Activated CD4-positive, alpha-beta T cell treated with anti-CD3 and anti-CD28 coated beads for 36 hours (primary cell): ENCODE data around the gene TRAPPC2L. TPM values are rescaled to one million over a fixed set of nuclear protein-coding genes. Genes with fewer than 3 reads are reported as not detected.

Experiments used
- ATAC-seq: fragments of 200-7000 bp; cut with Tn5 transposase; one replicate; pipeline ENCODE4 v1.10.0; 2021; ENCODE audit warnings: mild to moderate bottlenecking, moderate library complexity
- CTCF ChIA-PET: fragments of 350-600 bp; sonication (Branson Sonifier 250); formaldehyde crosslinking; loops from one replicate; lab custom pipeline; 2021; ENCODE audit warnings: antibody characterized with exemption; lab: Charles Lee
- POLR2A ChIA-PET: fragments of 350-600 bp; sonication (Branson Sonifier 250); formaldehyde crosslinking; loops from one replicate; lab custom pipeline; 2021; ENCODE audit warnings: antibody characterized with exemption, inconsistent platforms; lab: Charles Lee
- DNase-seq: peaks from one replicate; pipeline ENCODE4 v3.0.0-alpha.2; 2020
- H3K27ac Mint-ChIP-seq: one replicate; pipeline ENCODE4 v1.8.0; 2021; ENCODE audit warnings: mixed read lengths
- H3K27me3 Mint-ChIP-seq: one replicate; pipeline ENCODE4 v1.8.0; 2021; ENCODE audit warnings: mixed read lengths
- H3K36me3 Mint-ChIP-seq: one replicate; pipeline ENCODE4 v1.8.0; 2021; ENCODE audit warnings: low read depth, mixed read lengths
- H3K4me1 Mint-ChIP-seq: one replicate; pipeline ENCODE4 v1.8.0; 2021; ENCODE audit warnings: mixed read lengths
- H3K4me3 Mint-ChIP-seq: one replicate; pipeline ENCODE4 v1.8.0; 2021; ENCODE audit warnings: mild to moderate bottlenecking, moderate library complexity, mixed read lengths
- H3K9me3 Mint-ChIP-seq: one replicate; pipeline ENCODE4 v1.8.0; 2021; ENCODE audit warnings: low read depth, mixed read lengths
- intact Hi-C, 2 experiments: fragments of 100-400 bp; cut with DNase I in 1 of 2; cut with micrococcal nuclease in 1 of 2; formaldehyde crosslinking; loops; one replicate each; pipeline versions ENCODE4 v1.14.2 to v1.15.1; 2022 to 2024; cut with DNase I, micrococcal nuclease
- total RNA-seq, 2 experiments: library from RNA; stranded (reverse); gene quantifications; one replicate each; pipeline ENCODE4 v1.2.3, GENCODE V29; 2021

The TRAPPC2L gene
- total RNA-seq, 2 experiments from 2014 or later, result 43.3 to 50.7 TPM

DNA sequence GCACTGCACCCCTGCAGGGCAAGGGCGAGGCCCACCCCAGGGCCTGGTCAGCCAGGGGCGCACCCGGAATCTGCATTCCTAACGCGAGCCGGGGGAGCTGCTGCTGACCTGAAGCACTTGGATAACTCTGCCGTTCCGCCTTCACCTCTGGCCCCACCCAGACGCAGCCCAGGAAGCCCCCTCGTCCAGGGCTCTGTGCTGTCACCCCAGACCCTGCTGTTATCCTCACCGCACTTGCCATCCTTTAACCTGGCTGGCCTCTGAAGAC lies 22.8 kb downstream of the TRAPPC2L start:
- no peak for ATAC-seq
- ChIA-PET CTCF (interaction anchor here (0.6 kb wide), 1 partner anchor 750 kb away, joined by 5 read pairs; no protein-coding TSS in a partner anchor), POLR2A (no interaction called here)
- Mint-ChIP-seq H3K9me3 (no peaks in the 10 kb centered on the region), H3K27ac (no peak overlapping the region), H3K4me1 (no peaks in the 10 kb centered on the region), H3K27me3 (no peaks in the 10 kb centered on the region), H3K36me3 (no peaks in the 10 kb centered on the region), H3K4me3 (no peak overlapping the region)
- intact Hi-C loops, result no loop called here
- DNase-seq, result no peak

DNA sequence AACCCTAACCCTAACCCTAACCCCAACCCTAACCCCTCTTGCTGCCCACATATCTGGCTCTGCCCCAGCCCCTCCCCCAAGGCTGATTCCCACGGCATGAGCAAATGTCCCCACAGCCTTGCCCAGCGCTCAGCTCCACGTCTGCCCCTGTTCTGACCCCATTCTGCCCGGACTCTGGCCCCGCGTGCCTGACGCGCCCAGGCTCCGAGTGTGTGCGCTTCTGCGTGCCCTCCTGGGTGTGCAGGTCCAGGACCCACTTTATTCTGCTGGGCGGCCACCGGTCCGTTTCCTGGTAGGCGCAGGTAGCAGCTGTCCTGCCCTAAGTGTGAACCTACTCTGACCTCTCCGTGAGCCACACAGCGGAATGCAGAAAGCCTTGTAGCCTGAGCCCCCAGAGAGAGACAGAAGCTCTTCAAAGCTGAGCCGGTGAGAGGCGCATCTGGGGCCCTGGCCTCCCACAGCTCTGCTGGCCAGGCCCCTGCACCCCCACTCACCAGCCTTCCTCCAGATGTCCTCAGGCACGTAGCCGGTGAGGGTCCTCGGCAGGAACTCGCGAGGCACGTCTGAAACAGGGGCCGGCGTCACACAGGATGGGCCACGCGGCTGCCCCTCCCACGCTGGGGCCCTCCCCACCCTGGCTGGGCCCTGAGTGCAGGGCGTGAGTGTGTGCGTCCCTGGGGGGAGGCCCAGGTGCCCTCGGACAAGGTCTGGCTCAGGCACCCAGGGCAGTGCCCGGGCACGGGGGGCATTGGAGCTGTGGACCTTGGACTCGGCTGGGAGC lies 23.5 kb downstream of the TRAPPC2L start:
- ChIA-PET POLR2A (no interaction called here), CTCF (interaction anchor here (0.6 kb wide), 1 partner anchor 749 kb away, joined by 5 read pairs; no protein-coding TSS in a partner anchor)
- Mint-ChIP-seq H3K36me3 (no peaks in the 10 kb centered on the region), H3K9me3 (no peaks in the 10 kb centered on the region), H3K27ac (no peak overlapping the region), H3K4me1 (no peaks in the 10 kb centered on the region), H3K27me3 (no peaks in the 10 kb centered on the region), H3K4me3 (no peak overlapping the region)
- no peak for DNase-seq
- intact Hi-C loops, result no loop called here
- ATAC-seq, result no peak

DNA sequence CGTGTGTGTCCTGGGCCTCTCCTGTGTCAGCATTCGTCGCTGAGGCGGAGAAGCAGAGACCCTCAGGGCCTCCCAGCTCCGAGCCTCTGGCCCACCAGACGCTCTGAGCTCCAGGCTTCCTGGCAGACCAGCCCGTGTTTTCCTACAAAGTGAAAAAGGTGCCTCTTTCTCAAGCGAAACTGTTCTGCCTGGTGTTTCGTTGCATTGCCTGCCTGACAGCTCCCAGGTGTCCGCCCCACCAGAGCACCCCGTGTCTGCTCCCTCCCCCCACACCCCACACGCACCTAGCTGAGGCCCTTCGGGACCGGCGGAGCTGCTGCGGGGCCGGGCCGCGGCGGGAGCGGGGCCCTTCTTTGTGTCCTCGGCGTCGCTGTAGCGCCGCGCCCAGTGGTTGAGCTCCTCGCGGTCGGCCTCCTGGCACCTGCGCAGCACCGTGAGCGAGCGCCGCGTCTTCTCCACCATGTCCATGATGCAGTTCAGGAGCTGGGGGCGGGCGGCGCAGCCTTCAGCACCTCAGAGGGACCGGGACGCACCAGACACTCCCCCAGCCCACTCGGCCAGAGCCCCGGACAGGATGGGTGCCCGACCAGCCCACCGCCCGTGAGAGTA lies 24.2 kb downstream of the TRAPPC2L start:
- Mint-ChIP-seq H3K27me3 (no peaks in the 10 kb centered on the region), H3K27ac (no peak overlapping the region), H3K36me3 (no peaks in the 10 kb centered on the region), H3K9me3 (no peaks in the 10 kb centered on the region), H3K4me3 (no peak overlapping the region), H3K4me1 (no peaks in the 10 kb centered on the region)
- intact Hi-C loops, result no loop called here
- no peak for ATAC-seq
- CTCF ChIA-PET, result no interaction called here
- POLR2A ChIA-PET, result no interaction called here
- no peak for DNase-seq

DNA sequence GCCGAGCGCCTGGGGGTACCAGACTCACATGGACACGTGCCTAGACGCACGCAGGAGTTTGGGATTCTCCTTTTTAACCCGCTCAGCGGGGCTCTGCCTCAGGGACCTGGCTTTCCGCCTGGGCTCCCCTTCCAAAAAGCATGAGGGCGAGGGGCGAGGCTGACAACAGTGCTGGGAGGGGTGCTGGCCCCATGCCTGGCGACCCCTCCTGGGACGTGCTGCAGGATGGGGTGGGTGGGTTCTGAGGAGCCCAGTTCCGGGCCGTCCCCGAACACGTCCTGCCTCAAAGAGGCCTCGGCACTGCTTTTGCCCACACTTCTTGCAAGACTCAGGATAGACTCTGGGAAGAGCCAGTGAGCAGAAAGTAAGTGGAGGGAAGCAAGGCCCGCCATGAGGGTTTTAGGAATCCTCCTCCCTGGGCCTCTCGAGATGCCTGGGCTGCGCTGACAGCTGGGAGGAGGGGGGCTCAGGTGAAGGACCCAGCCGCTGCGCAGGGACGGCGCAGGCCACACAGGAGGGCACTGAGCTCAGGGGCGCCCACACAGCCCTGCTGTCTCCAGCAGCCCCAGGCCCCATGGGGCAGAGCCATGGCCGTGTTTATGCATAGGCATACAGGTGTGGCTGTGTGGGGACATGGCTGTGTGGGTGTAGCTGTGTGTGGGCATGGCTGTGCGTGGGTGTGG lies 24.9 kb downstream of the TRAPPC2L start:
- Mint-ChIP-seq H3K4me1 (no peaks in the 10 kb centered on the region), H3K4me3 (no peak overlapping the region), H3K27me3 (no peaks in the 10 kb centered on the region), H3K27ac (no peak overlapping the region), H3K9me3 (no peaks in the 10 kb centered on the region), H3K36me3 (no peaks in the 10 kb centered on the region)
- CTCF ChIA-PET, result no interaction called here
- DNase-seq (no peak), ATAC-seq (no peak)
- POLR2A ChIA-PET, result no interaction called here
- intact Hi-C loops, result no loop called here

DNA sequence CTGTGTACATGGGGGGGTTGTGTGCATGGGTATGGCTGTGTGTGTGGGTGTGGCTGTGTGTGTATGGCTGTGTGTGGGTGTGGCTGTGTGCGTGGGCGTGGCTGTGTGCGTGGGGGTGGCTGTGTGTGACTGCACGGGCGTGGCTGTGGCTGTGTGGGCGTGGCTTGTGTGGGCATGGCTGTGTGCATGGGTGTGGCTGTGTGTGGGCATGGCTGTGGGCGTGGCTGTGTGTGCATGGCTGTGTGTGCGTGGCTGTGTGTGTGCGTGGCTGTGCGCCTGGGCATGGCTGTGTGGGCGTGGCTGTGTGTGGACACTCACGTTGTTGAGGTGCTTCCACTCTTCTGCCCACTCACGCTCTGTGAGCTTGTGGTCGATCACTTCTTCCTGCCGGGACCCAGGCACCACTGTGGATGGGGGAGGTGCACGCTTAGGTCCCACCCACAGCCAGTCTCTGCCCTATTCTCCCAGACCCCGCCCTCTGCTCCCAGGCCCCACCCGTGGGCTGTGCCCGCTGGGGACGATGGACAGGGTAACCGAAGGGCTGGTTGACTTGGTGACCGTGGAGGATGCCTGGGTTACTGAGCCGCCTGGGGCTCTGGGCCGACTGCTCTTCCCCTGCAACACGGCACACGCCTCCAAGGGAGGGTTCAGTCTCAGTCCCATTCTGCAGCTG lies 25.6 kb downstream of the TRAPPC2L start:
- H3K4me1 Mint-ChIP-seq, result no peaks in the 10 kb centered on the region
- DNase-seq, result peak; percentile 27
- no peak for ATAC-seq
- intact Hi-C loops, result no loop called here
- POLR2A ChIA-PET, result no interaction called here
- no peak overlapping the region for H3K27ac Mint-ChIP-seq
- H3K9me3 Mint-ChIP-seq, result no peaks in the 10 kb centered on the region
- no peaks in the 10 kb centered on the region for H3K36me3 Mint-ChIP-seq
- no peaks in the 10 kb centered on the region for H3K27me3 Mint-ChIP-seq
- no peak overlapping the region for H3K4me3 Mint-ChIP-seq
- CTCF ChIA-PET, result no interaction called here

DNA sequence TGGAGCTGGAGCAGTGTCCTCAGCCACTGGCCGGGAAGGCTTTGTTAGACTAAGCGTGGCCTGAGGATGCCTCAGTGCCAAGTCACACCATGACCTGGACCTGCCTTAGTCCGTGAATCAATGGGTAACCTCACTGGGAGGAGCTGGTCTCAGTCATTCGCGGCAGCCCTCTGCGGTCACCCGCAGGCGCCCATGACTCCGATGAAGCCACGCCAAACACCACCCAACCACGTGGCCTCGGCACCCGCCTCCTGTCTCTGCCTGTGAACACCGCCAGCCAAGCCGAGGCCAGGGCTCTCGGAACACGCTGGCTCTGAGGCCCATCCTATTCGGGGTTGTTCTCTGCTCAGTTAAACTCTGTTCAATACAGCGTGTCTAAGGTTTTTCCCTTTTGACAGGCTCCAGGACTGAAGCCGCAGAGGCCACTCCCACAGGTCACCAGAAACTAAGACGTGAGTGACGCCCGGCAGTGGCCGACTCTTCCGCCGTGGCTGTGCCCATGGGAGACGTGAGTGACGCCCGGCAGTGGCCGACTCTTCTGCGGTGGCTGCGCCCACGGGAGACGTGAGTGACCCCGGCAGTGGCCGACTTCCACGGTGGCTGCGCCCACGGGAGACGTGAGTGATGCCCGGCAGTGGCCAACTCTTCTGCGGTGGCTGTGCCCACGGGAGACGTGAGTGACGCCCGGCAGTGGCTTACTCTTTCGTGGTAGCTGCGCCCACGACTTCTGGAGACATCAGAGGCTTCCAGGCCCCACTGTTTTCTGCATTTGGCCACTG lies 26.4 kb downstream of the TRAPPC2L start:
- ChIA-PET POLR2A (no interaction called here), CTCF (no interaction called here)
- Mint-ChIP-seq H3K27me3 (no peaks in the 10 kb centered on the region), H3K4me3 (no peak overlapping the region), H3K27ac (no peak overlapping the region), H3K9me3 (no peaks in the 10 kb centered on the region), H3K36me3 (no peaks in the 10 kb centered on the region), H3K4me1 (no peaks in the 10 kb centered on the region)
- DNase-seq, result no peak
- intact Hi-C loops, result no loop called here
- no peak for ATAC-seq

DNA sequence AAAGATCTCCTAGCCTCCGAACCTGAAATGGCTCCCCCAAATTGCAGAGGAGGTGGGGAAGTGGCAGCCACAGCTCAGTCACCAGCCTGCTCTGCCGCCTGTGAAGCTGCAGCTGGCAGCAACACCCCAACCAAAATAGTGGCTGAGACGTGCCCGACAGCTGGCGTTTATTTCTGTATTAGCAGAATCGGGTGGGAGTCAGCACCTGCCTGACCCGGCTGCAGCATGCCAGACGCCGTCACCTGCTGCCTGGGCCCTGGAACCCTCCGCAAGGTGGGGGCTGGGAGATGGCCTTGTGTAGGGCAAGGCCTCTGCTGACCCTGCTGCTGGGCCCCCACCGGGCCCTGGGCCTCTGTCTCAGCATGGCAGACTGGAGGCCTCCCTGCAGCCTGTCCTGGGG lies 27.0 kb downstream of the TRAPPC2L start:
- ChIA-PET CTCF (no interaction called here), POLR2A (no interaction called here)
- ATAC-seq, result no peak
- no peak for DNase-seq
- Mint-ChIP-seq H3K27me3 (no peaks in the 10 kb centered on the region), H3K27ac (no peak overlapping the region), H3K4me1 (no peaks in the 10 kb centered on the region), H3K4me3 (no peak overlapping the region), H3K9me3 (no peaks in the 10 kb centered on the region), H3K36me3 (no peaks in the 10 kb centered on the region)
- intact Hi-C loops, result no loop called here

DNA sequence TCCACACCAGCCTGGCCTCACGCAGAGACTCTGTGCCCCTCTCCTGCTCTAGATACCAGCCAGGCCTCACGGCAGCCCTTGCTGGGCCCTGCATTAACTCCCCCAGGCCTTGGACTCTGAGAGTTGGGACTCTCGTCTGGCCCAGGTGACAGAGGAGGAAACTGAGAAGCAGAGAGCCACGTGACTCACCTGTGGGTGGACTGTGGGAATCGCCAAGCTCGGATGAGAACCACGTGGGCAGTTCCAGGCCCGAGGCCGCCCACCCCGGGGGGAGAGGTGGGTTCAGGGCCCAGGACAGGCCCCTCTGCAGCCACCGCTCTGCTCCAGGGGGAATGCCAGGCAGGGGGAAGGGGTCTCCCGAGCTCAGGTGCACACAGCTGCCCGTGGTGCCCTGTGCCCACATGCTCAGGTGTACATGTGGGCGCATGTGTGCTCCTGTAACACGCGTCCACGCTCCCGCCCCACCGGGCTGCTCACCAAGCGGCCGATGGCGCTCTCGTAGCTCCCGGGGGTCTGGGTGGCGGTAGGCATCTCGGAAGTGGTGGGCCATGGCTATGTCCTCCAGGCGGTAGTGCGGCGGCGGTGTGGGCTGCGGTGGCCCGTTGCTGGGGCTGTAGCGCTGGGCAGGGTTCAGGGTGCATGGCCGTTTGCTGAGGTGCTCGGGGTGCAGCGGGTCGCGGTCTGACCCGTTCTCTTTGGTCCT lies 27.8 kb downstream of the TRAPPC2L start:
- ChIA-PET CTCF (no interaction called here), POLR2A (no interaction called here)
- Mint-ChIP-seq H3K4me3 (no peak overlapping the region), H3K27ac (no peak overlapping the region), H3K4me1 (no peaks in the 10 kb centered on the region), H3K36me3 (no peaks in the 10 kb centered on the region), H3K27me3 (no peaks in the 10 kb centered on the region), H3K9me3 (no peaks in the 10 kb centered on the region)
- DNase-seq (no peak), ATAC-seq (no peak)
- intact Hi-C loops, result no loop called here

DNA sequence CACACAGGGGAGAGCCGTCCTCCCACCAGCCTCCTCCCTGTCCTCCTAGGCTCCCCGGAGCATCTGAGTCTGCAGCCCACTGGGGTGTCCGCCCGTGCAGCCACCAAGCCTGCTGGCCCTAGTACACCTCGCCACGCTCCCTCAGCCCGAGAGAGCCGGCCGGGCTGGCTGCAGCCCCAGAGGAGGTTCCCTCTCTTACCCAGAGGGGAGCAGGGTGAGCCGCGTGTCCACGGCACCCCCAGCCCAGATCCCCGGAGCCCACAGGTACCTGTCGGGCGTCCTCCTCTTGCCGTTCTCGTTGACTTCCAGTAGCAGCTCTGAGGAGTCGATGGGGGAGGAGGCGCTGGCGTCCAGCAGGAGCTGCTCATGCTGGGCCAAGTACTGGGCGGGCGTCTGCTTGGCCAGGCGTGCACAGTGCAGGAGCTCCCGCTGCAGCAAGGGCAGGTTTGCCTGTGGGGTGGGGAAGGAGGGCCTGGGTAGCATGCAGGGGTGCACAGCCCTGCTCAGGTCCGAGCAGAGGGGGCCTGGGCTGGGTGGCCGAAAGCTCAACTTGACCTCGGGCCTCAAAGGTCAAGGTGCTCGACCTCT lies 28.9 kb downstream of the TRAPPC2L start:
- DNase-seq, result no peak
- POLR2A ChIA-PET, result no interaction called here

DNA sequence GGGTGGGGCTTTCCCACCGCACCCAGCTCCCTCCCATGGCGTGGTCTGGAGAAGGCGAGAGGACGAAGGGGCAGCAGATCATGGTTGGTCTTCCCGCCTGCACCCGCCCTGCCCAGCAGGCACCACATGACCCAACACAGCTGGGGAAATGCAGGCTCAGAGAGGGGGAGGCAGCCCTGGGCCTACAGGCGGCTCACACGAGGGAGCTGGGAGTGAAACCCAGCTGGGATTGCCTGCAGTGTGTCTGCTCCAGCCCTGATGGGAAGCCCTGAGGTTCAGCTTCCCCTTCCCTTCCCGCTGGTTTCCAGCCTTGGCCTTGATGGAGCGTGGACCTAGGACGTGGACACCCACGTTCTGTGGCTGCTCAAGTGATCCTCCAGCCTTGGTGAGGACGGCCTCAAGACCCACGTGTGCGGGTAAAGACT lies 29.5 kb downstream of the TRAPPC2L start:
- POLR2A ChIA-PET, result no interaction called here
- CTCF ChIA-PET, result no interaction called here
- Mint-ChIP-seq H3K36me3 (no peaks in the 10 kb centered on the region), H3K4me3 (no peak overlapping the region), H3K27ac (no peak overlapping the region), H3K9me3 (no peaks in the 10 kb centered on the region), H3K4me1 (no peaks in the 10 kb centered on the region), H3K27me3 (no peaks in the 10 kb centered on the region)
- intact Hi-C loops, result no loop called here
- ATAC-seq (no peak), DNase-seq (no peak)

More for the DNA sequence above, 28.9 kb downstream of the TRAPPC2L start:
- no peak for ATAC-seq
- Mint-ChIP-seq H3K27me3 (no peaks in the 10 kb centered on the region), H3K9me3 (no peaks in the 10 kb centered on the region), H3K4me3 (no peak overlapping the region), H3K27ac (no peak overlapping the region), H3K36me3 (no peaks in the 10 kb centered on the region), H3K4me1 (no peaks in the 10 kb centered on the region)
- intact Hi-C loops, result no loop called here
- CTCF ChIA-PET, result no interaction called here
